K562 (cell line): ENCODE measurements around the gene PAQR4. TPM values are rescaled to one million over a fixed set of nuclear protein-coding genes. Genes with fewer than 3 reads are reported as not detected.

Experiments
- ATF7 ChIP-seq: fragments of 450-650 bp; IDR thresholded peaks from 2 replicates; pipeline ENCODE4 v1.7.1; 2014; ENCODE audit warnings: mild to moderate bottlenecking, moderate library complexity
- BCOR ChIP-seq: fragments of 450-650 bp; IDR thresholded peaks from 2 replicates; pipeline ENCODE4 v1.6.1; 2016
- IRF2 ChIP-seq: sonication (generic); formaldehyde crosslinking; IDR thresholded peaks from 2 replicates; pipeline ENCODE4 v1.8.1; 2022; ENCODE audit warnings: mild to moderate bottlenecking, missing genetic modification reagents
- MXI1 ChIP-seq: IDR thresholded peaks from 2 replicates; pipeline ENCODE4 v1.6.1; 2011; ENCODE audit warnings: low read depth, mild to moderate bottlenecking, improper control_type of control experiment, low read length
- NCOR1 ChIP-seq: fragments of 450-650 bp; IDR thresholded peaks from 2 replicates; pipeline ENCODE4 v1.6.1; 2016; ENCODE audit warnings: mild to moderate bottlenecking, moderate library complexity
- NR4A1 ChIP-seq, 2 experiments: fragments of 250-450 bp in 1 of 2; fragments of 450-650 bp in 1 of 2; sonication (Bioruptor Pico) in 1 of 2; IDR thresholded peaks; 2 replicates each; pipeline versions ENCODE4 v1.4.0 to v1.6.1; 2016 to 2020; ENCODE audit warnings: mild to moderate bottlenecking in 2 of 2, missing compliant biosample characterization in 1 of 2, missing genetic modification characterization in 1 of 2, moderate library complexity in 1 of 2
- PHB ChIP-seq: fragments of 250-450 bp; sonication (Bioruptor Pico); IDR thresholded peaks from 2 replicates; pipeline ENCODE4 v1.5.0; 2021
- SMC3 ChIP-seq: conservative IDR thresholded peaks from 2 replicates; pipeline ENCODE4 v1.6.1; 2011; ENCODE audit warnings: low read depth, low read length, improper control_type of control experiment; ENCODE audit not compliant: insufficient read depth
- SNRNP70 ChIP-seq: fragments of 200-400 bp; formaldehyde crosslinking; optimal IDR thresholded peaks from 2 replicates; pipeline ENCODE3; 2017; ENCODE audit warnings: low read depth, low read length
- TAF1 ChIP-seq: IDR thresholded peaks from 2 replicates; pipeline ENCODE4 v1.6.1; 2011; ENCODE audit warnings: mild to moderate bottlenecking, low read length, moderate library complexity; ENCODE audit not compliant: insufficient read depth, control insufficient read depth, severe bottlenecking; ENCODE audit errors: extremely low read depth
- ZNF143 ChIP-seq: sonication (generic); formaldehyde crosslinking; IDR thresholded peaks from 2 replicates; pipeline ENCODE4 v1.9.0; 2022; ENCODE audit warnings: mild to moderate bottlenecking, missing genetic modification reagents
- ZNF311 ChIP-seq: fragments of 250-450 bp; sonication (Bioruptor Pico); IDR thresholded peaks from 2 replicates; pipeline ENCODE4 v1.4.0; 2020; ENCODE audit warnings: mild to moderate bottlenecking, moderate library complexity
- polyA plus RNA-seq, 8 experiments: library from polyadenylated mRNA; depleted of rRNA in 4 of 8; stranded (reverse) in 5 of 8; unstranded in 3 of 8; fragments of >200 nt; fragmentation: Nextera tagmentation in 2 of 8; fragmentation: Illumina TruSeq in 1 of 8; extraction: Ambion mirVana in 2 of 8; extraction: Trizol in 1 of 8; gene quantifications; 2 replicates each; pipeline versions ENCODE4 v1.2.1 to v1.2.3, GENCODE V29; 2011 to 2014; ENCODE audit warnings: inconsistent platforms in 1 of 8, missing spikeins in 1 of 8
- total RNA-seq, 7 experiments: library from RNA; depleted of rRNA in 6 of 7; stranded (reverse); fragments of >200 nt in 6 of 7; fragmentation: Illumina TruSeq in 2 of 7; extraction: Trizol in 2 of 7; gene quantifications; 2 replicates each; pipeline versions ENCODE4 v1.2.1 to v1.2.3, GENCODE V29; 2011 to 2021; ENCODE audit warnings: low replicate concordance in 1 of 7
- TF ChIP-seq, protein P1 (sequence below): sonication (generic); formaldehyde crosslinking; IDR thresholded peaks from 2 replicates; pipeline ENCODE4 v1.8.0; 2022; ENCODE audit warnings: mild to moderate bottlenecking, missing genetic modification reagents, borderline replicate concordance
- TF ChIP-seq, protein P2 (sequence below): fragments of 200-800 bp; sonication (Bioruptor generic); IDR thresholded peaks from 2 replicates; pipeline ENCODE4 v1.6.1; 2016; ENCODE audit warnings: missing genetic modification characterization, missing compliant biosample characterization
- TF ChIP-seq, protein P3 (sequence below): sonication (generic); formaldehyde crosslinking; IDR thresholded peaks from 2 replicates; pipeline ENCODE4 v1.8.0; 2023; ENCODE audit warnings: mild to moderate bottlenecking, missing genetic modification reagents

Gene PAQR4
- total and polyA plus RNA-seq, 9 of the 15 experiments (the other 6 are each of a cell fraction or from before 2014, with no cell fraction given): 0.62 to 40.4 (median 19.5) TPM

DNA sequence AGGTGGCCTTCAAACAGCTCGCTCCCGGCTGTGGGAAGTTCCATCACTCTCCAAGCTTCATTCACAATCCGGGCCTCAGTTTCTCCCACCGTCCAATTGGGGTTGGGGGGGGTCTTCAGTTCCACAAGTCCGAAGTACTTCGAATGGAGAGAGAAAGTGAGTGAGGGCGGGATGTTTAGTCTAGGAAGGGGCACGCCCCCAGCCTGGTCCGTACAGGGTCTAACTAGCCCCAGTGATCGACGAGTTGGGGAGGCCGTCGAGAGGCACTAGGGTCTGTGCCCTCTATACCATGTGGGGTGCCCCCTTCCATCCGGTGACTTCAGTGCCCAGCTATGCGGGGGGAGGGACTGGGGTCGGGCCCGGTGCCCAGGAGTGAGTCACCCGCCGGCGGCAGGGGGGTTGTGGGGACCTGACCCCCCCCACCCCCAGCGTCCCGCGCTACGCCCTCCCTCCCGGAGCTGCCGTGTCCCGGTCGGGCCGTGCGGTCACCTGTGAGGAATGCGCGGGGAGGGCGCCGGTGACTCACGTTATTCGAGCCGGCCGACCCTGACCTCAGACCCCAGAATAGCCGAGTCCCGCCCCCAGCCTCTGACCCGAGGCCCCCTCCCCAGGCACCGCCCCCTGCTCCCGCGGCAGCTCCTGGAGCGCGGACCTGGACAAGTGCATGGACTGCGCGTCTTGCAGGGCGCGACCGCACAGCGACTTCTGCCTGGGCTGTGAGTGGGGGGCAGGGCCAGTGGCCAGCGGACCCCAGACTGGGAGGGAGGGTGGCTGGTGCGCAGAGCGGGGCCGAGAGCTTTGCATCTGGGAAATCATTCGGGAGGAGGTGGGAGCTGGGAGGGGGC is 51.7 kb downstream of the PAQR4 start (continued):
- TF ChIP-seq, protein P1, sequence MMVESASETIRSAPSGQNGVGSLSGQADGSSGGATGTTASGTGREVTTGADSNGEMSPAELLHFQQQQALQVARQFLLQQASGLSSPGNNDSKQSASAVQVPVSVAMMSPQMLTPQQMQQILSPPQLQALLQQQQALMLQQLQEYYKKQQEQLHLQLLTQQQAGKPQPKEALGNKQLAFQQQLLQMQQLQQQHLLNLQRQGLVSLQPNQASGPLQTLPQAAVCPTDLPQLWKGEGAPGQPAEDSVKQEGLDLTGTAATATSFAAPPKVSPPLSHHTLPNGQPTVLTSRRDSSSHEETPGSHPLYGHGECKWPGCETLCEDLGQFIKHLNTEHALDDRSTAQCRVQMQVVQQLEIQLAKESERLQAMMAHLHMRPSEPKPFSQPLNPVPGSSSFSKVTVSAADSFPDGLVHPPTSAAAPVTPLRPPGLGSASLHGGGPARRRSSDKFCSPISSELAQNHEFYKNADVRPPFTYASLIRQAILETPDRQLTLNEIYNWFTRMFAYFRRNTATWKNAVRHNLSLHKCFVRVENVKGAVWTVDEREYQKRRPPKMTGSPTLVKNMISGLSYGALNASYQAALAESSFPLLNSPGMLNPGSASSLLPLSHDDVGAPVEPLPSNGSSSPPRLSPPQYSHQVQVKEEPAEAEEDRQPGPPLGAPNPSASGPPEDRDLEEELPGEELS (CRISPR knock-in tag): no peak
- no peak; the same call in 1 of the 2 replicates for TF ChIP-seq MXI1
- TF ChIP-seq NCOR1: peak; percentile 44; the same call in 1 of the 2 replicates
- TF ChIP-seq ATF7: peak; percentile 71
- no peak for TF ChIP-seq ZNF311
- TF ChIP-seq, protein P2, sequence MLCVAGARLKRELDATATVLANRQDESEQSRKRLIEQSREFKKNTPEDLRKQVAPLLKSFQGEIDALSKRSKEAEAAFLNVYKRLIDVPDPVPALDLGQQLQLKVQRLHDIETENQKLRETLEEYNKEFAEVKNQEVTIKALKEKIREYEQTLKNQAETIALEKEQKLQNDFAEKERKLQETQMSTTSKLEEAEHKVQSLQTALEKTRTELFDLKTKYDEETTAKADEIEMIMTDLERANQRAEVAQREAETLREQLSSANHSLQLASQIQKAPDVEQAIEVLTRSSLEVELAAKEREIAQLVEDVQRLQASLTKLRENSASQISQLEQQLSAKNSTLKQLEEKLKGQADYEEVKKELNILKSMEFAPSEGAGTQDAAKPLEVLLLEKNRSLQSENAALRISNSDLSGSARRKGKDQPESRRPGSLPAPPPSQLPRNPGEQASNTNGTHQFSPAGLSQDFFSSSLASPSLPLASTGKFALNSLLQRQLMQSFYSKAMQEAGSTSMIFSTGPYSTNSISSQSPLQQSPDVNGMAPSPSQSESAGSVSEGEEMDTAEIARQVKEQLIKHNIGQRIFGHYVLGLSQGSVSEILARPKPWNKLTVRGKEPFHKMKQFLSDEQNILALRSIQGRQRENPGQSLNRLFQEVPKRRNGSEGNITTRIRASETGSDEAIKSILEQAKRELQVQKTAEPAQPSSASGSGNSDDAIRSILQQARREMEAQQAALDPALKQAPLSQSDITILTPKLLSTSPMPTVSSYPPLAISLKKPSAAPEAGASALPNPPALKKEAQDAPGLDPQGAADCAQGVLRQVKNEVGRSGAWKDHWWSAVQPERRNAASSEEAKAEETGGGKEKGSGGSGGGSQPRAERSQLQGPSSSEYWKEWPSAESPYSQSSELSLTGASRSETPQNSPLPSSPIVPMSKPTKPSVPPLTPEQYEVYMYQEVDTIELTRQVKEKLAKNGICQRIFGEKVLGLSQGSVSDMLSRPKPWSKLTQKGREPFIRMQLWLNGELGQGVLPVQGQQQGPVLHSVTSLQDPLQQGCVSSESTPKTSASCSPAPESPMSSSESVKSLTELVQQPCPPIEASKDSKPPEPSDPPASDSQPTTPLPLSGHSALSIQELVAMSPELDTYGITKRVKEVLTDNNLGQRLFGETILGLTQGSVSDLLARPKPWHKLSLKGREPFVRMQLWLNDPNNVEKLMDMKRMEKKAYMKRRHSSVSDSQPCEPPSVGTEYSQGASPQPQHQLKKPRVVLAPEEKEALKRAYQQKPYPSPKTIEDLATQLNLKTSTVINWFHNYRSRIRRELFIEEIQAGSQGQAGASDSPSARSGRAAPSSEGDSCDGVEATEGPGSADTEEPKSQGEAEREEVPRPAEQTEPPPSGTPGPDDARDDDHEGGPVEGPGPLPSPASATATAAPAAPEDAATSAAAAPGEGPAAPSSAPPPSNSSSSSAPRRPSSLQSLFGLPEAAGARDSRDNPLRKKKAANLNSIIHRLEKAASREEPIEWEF (CRISPR knock-in tag): no peak
- 0 out of 2 replicates have a peak, but pooled peaks have one; percentile 16 for TF ChIP-seq ZNF143 (CRISPR knock-in tag)
- no peak for TF ChIP-seq SNRNP70
- no peak for TF ChIP-seq TAF1
- TF ChIP-seq SMC3: no peak
- TF ChIP-seq IRF2 (CRISPR knock-in tag): no peak
- TF ChIP-seq, protein P3, sequence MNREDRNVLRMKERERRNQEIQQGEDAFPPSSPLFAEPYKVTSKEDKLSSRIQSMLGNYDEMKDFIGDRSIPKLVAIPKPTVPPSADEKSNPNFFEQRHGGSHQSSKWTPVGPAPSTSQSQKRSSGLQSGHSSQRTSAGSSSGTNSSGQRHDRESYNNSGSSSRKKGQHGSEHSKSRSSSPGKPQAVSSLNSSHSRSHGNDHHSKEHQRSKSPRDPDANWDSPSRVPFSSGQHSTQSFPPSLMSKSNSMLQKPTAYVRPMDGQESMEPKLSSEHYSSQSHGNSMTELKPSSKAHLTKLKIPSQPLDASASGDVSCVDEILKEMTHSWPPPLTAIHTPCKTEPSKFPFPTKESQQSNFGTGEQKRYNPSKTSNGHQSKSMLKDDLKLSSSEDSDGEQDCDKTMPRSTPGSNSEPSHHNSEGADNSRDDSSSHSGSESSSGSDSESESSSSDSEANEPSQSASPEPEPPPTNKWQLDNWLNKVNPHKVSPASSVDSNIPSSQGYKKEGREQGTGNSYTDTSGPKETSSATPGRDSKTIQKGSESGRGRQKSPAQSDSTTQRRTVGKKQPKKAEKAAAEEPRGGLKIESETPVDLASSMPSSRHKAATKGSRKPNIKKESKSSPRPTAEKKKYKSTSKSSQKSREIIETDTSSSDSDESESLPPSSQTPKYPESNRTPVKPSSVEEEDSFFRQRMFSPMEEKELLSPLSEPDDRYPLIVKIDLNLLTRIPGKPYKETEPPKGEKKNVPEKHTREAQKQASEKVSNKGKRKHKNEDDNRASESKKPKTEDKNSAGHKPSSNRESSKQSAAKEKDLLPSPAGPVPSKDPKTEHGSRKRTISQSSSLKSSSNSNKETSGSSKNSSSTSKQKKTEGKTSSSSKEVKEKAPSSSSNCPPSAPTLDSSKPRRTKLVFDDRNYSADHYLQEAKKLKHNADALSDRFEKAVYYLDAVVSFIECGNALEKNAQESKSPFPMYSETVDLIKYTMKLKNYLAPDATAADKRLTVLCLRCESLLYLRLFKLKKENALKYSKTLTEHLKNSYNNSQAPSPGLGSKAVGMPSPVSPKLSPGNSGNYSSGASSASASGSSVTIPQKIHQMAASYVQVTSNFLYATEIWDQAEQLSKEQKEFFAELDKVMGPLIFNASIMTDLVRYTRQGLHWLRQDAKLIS (CRISPR knock-in tag): peak; percentile 35; the same call in 1 of the 2 replicates
- TF ChIP-seq BCOR: 0 out of 2 replicates have a peak, but pooled peaks have one; percentile 18
- no peak for TF ChIP-seq PHB (CRISPR knock-in tag)
- TF ChIP-seq NR4A1 (CRISPR knock-in tag; IDR thresholded peaks at IDR 0.05): no peak
- TF ChIP-seq NR4A1 (tag; IDR thresholded peaks at IDR 0.05): no peak
